Chondrocyte (in vitro differentiated cells): ENCODE data around the gene LCN6. TPM values are rescaled to one million over a fixed set of nuclear protein-coding genes. Genes with fewer than 3 reads are reported as not detected.

ENCODE experiments used
- DNase-seq: peaks from one replicate; pipeline ENCODE4 v3.0.0; 2021; ENCODE audit warnings: mixed read lengths, low spot score
- H3K27ac Mint-ChIP-seq: one replicate; pipeline ENCODE4 v1.8.0; 2021; ENCODE audit warnings: mild to moderate bottlenecking, moderate library complexity, mixed read lengths; ENCODE audit not compliant: unreplicated experiment
- H3K27me3 Mint-ChIP-seq: 2 replicates; pipeline ENCODE4 v1.8.0; 2021; ENCODE audit warnings: low read depth, mixed read lengths
- H3K36me3 Mint-ChIP-seq: 2 replicates; pipeline ENCODE4 v1.8.0; 2021; ENCODE audit warnings: low read depth, mixed read lengths
- H3K4me1 Mint-ChIP-seq: 2 replicates; pipeline ENCODE4 v1.8.0; 2021; ENCODE audit warnings: low read depth, mild to moderate bottlenecking, mixed read lengths
- H3K4me3 Mint-ChIP-seq: one replicate; pipeline ENCODE4 v1.8.0; 2021; ENCODE audit warnings: mild to moderate bottlenecking, moderate library complexity, mixed read lengths; ENCODE audit not compliant: unreplicated experiment
- H3K9me3 Mint-ChIP-seq: 2 replicates; pipeline ENCODE4 v1.8.0; 2021; ENCODE audit warnings: low read depth, mixed read lengths
- total RNA-seq: library from RNA; stranded (reverse); gene quantifications from 3 replicates; pipeline ENCODE4 v1.2.1, GENCODE V29; 2021
- TF ChIP-seq, protein P1 (sequence below): fragments of 200-600 bp; sonication (generic); IDR thresholded peaks from 2 replicates; pipeline ENCODE4 v1.5.0; 2021; ENCODE audit warnings: antibody characterized with exemption, mild to moderate bottlenecking, moderate library complexity

Gene LCN6
- total RNA-seq, 1 donor from 2014 or later, result not detected

DNA sequence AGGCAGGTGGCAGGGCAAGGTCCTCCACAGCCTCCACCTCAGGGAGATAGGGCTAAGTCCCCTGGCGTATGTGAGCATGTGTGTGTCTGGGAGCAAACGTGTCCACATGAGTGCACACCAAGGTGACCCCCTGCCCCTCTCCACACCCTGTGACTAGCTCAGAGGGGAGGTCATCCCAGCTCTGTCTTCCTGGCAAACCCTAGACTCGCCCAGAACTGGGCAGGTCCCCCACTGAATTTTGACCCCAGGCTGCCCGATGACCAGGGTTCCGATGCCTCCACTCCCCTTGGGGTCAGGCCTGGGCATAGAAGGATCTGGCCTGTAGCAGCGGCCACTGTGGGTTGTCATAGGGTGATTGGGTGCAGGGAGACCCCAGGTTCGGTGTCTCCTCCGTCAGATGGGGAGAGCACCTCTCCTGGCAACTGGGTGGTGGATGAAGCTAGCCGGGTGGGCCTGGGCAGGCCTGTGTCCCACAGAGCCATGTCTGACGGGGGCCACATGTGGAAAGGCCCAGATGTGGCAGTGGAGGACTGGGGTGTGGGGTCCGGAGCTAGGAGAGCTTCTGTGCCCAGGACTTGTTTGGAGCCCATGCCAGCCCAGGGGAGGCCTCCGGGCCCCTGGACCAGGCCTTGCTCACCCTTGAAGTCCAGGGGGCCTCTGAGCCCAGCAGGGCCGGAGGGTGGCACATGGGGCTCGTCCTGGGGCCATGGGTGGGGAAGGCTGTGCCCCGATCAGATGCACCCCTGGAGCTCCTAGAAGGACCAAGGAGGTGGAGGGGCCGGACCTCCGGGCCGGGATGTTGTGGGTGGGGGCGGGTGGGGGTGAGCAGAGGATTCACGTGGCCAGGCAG, 29.8 kb downstream of the LCN6 start:
- no peak overlapping the region for H3K27ac Mint-ChIP-seq

DNA sequence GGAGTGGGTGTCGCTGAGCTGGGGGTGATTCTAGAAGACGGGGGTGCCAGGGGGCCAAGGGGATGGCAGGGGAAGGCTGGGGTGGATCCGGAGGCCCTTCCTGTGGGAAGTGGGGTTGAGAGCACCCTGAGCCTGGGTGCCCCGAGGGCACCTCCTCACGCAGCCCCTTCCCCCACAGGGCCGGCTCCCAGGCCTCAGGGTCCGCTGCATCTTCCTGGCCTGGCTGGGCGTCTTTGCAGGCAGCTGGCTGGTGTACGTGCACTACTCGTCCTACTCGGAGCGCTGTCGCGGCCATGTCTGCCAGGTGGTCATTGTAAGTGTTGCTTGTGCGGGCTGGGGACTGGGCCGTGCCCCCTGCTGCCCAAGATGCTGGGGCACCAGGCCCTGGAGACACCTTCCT, 30.9 kb downstream of the LCN6 start:
- Mint-ChIP-seq H3K4me1 (peaks cover 11% of the 10 kb centered on the region), H3K27ac (no peak overlapping the region), H3K27me3 (no peaks in the 10 kb centered on the region), H3K4me3 (no peak overlapping the region), H3K9me3 (no peaks in the 10 kb centered on the region), H3K36me3 (no peaks in the 10 kb centered on the region)
- TF ChIP-seq, protein P1, sequence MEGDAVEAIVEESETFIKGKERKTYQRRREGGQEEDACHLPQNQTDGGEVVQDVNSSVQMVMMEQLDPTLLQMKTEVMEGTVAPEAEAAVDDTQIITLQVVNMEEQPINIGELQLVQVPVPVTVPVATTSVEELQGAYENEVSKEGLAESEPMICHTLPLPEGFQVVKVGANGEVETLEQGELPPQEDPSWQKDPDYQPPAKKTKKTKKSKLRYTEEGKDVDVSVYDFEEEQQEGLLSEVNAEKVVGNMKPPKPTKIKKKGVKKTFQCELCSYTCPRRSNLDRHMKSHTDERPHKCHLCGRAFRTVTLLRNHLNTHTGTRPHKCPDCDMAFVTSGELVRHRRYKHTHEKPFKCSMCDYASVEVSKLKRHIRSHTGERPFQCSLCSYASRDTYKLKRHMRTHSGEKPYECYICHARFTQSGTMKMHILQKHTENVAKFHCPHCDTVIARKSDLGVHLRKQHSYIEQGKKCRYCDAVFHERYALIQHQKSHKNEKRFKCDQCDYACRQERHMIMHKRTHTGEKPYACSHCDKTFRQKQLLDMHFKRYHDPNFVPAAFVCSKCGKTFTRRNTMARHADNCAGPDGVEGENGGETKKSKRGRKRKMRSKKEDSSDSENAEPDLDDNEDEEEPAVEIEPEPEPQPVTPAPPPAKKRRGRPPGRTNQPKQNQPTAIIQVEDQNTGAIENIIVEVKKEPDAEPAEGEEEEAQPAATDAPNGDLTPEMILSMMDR, result no peak
- DNase-seq, result peak; percentile 93

More for the DNA sequence above, 29.8 kb downstream of the LCN6 start:
- Mint-ChIP-seq H3K36me3 (peaks cover 1% of the 10 kb centered on the region), H3K4me1 (peaks cover 8% of the 10 kb centered on the region), H3K27me3 (no peaks in the 10 kb centered on the region), H3K9me3 (no peaks in the 10 kb centered on the region), H3K4me3 (no peak overlapping the region)
- no peak for DNase-seq
- TF ChIP-seq, protein P1, result no peak

DNA sequence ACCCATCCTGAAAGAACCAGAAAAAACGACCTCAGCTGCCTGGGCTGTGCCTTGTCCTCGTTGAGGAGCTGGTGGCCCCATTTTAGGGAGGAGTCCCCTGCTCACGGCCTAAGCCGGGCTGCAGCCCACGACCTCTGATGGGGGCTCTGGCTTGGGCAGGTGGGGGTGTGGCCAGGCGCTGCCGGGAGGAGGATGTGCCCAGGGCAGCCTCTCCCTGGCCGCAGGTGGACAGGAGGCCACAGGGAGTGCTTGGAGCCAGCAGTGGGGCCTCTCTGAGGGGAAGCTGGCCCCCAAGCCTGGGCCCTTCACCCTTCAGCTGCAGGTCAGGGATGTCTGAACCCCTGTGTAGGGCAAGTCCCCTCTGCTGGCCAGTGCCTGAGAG, 33.4 kb downstream of the LCN6 start:
- H3K27ac Mint-ChIP-seq, result no peak overlapping the region
- H3K9me3 Mint-ChIP-seq, result no peaks in the 10 kb centered on the region
- H3K36me3 Mint-ChIP-seq, result no peaks in the 10 kb centered on the region
- no peak for DNase-seq
- no peaks in the 10 kb centered on the region for H3K27me3 Mint-ChIP-seq
- TF ChIP-seq, protein P1, result no peak
- peaks cover 11% of the 10 kb centered on the region for H3K4me1 Mint-ChIP-seq
- no peak overlapping the region for H3K4me3 Mint-ChIP-seq

DNA sequence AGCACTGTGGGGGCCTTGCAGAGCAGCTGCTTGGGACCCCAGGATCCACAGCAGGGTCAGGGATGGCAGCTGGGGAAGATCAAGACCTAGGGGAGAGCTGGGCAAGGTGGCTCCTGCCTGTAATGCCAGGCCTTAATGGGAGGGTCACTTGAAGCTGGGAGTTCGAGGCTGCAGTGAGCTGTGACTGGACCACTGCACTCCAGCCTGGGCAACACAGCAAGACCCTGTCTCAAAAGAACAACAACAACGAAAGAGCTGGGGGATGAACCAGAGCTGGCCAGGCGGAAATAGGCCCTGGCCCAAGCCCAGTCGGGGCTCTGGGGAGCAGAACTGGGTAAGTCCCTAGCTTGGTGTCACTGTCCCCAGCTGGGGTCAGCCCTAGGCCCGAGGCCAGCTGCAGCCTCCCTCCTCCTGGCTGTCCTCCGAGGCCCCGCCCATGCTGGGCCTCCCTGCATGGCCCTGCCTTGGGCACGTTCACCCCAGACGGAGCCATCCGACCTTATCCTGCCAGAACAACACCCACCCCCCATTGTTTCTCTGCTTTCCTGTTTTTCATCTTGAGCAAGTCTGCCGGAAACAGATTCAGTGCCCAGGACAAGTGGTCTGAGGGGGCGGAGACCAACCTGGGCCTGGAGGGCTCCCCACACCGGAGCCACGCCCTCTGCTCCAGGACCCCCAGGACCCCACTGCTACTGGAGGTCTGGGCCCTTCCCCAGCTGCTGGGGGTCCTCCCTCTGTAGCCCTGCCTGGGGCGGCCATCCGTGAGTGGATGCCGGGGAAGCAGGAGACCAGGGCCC, 34.0 kb downstream of the LCN6 start:
- Mint-ChIP-seq H3K4me3 (no peak overlapping the region), H3K4me1 (peaks cover 11% of the 10 kb centered on the region), H3K27me3 (no peaks in the 10 kb centered on the region), H3K9me3 (no peaks in the 10 kb centered on the region), H3K27ac (no peak overlapping the region), H3K36me3 (no peaks in the 10 kb centered on the region)
- TF ChIP-seq, protein P1, result no peak
- DNase-seq, result no peak

DNA sequence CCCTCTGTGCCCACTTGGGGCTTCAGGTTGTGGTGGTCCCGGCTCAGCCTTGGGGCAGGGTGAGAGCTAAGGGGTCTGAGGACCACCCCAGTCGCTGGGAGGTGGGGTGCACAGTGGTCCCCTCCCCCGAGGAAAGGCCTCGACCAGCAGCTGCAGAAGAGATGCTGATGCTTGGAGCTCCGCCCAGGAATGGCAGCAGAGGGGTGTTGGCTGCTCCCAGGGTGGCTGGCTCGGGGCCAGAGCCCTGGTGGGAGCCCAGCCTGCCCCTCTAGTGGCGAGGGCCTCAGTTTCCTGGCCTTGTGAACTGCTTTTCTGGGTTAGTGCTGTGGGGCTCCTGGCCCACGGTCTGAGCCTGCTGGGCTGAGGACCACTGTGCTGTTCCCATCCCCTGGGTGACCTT, 34.8 kb downstream of the LCN6 start:
- Mint-ChIP-seq H3K9me3 (no peaks in the 10 kb centered on the region), H3K27ac (no peak overlapping the region), H3K27me3 (no peaks in the 10 kb centered on the region), H3K4me3 (peak overlapping the region; percentile 56), H3K36me3 (no peaks in the 10 kb centered on the region), H3K4me1 (peaks cover 11% of the 10 kb centered on the region)
- no peak for DNase-seq
- TF ChIP-seq, protein P1, result no peak
